IMR-90 (cell line): ENCODE measurements around the gene SERF2. TPM values are rescaled to one million over a fixed set of nuclear protein-coding genes. Genes with fewer than 3 reads are reported as not detected.

Source experiments
- ATAC-seq: fragments of 200-7000 bp; cut with Tn5 transposase; 2 replicates; pipeline ENCODE4 v1.9.1; 2020; ENCODE audit warnings: low read depth, mild to moderate bottlenecking, moderate library complexity
- BruUV-seq: library from RNA; stranded (reverse); fragments of 400-500 nt; replicated peaks from 2 replicates; lab custom pipeline; 2021; lab: Mats Ljungman, UMichigan
- CTCF ChIA-PET: fragments of 300-600 bp; formaldehyde crosslinking; extraction: SDS; loops from one replicate; lab custom pipeline; 2021; ENCODE audit warnings: antibody characterized with exemption; lab: Yijun Ruan, JAX
- POLR2A ChIA-PET: fragments of 300-600 bp; sonication (Branson Sonifier 250); formaldehyde crosslinking; loops from one replicate; lab custom pipeline; 2022; ENCODE audit warnings: antibody characterized with exemption; ENCODE audit not compliant: unreplicated experiment; lab: Charles Lee
- DNase-seq: peaks from one replicate; pipeline ENCODE4 v3.0.0; 2013
- H2AFZ ChIP-seq: replicated peaks from 2 replicates; pipeline ENCODE3; 2013; ENCODE audit warnings: low read length, mild to moderate bottlenecking; ENCODE audit not compliant: poor library complexity
- H2AK5ac ChIP-seq: 2 replicates; pipeline ENCODE4 v1.6.1; 2013; ENCODE audit warnings: low read depth, low read length, inconsistent platforms
- H2AK9ac ChIP-seq: replicated peaks from 2 replicates; pipeline ENCODE3; 2013; ENCODE audit warnings: mild to moderate bottlenecking, low read depth, low read length, moderate library complexity; ENCODE audit not compliant: poor library complexity
- H2BK120ac ChIP-seq: 2 replicates; pipeline ENCODE4 v1.6.1; 2013; ENCODE audit warnings: low read depth, low read length, inconsistent platforms
- H2BK15ac ChIP-seq: 3 replicates; pipeline ENCODE4 v1.6.1; 2013; ENCODE audit warnings: low read depth, low read length, inconsistent platforms
- H2BK20ac ChIP-seq: 2 replicates; pipeline ENCODE4 v1.6.1; 2013; ENCODE audit warnings: low read depth, mild to moderate bottlenecking, inconsistent platforms, low read length, moderate library complexity
- H2BK5ac ChIP-seq: 2 replicates; pipeline ENCODE4 v1.6.1; 2013; ENCODE audit warnings: mild to moderate bottlenecking, low read depth, low read length, inconsistent platforms; ENCODE audit not compliant: poor library complexity, severe bottlenecking
- H3K14ac ChIP-seq: replicated peaks from 2 replicates; pipeline ENCODE4 v1.6.1; 2013; ENCODE audit warnings: low read depth, low read length, inconsistent platforms
- H3K18ac ChIP-seq: 2 replicates; pipeline ENCODE4 v1.6.1; 2013; ENCODE audit warnings: low read depth, low read length, control low read depth
- H3K23ac ChIP-seq: 2 replicates; pipeline ENCODE4 v1.6.1; 2013; ENCODE audit warnings: low read depth, low read length, inconsistent platforms
- H3K27ac ChIP-seq: 2 replicates; pipeline ENCODE4 v1.5.1; 2013; ENCODE audit warnings: mild to moderate bottlenecking, control low read depth, low read length; ENCODE audit not compliant: insufficient read depth
- H3K27me3 ChIP-seq: 2 replicates; pipeline ENCODE4 v1.6.1; 2013; ENCODE audit warnings: low read length; ENCODE audit not compliant: control insufficient read depth, insufficient read depth
- H3K36me3 ChIP-seq: 2 replicates; pipeline ENCODE4 v1.6.1; 2013; ENCODE audit warnings: low read length, mixed read lengths; ENCODE audit not compliant: control insufficient read depth, insufficient read depth
- H3K4ac ChIP-seq: 2 replicates; pipeline ENCODE4 v1.6.1; 2013; ENCODE audit warnings: low read depth, low read length, inconsistent platforms
- H3K4me1 ChIP-seq: 2 replicates; pipeline ENCODE4 v1.6.1; 2013; ENCODE audit warnings: low read length, mixed read lengths; ENCODE audit not compliant: control insufficient read depth, insufficient read depth
- H3K4me2 ChIP-seq: 2 replicates; pipeline ENCODE4 v1.6.1; 2013; ENCODE audit warnings: low read depth, mild to moderate bottlenecking, control low read depth, low read length, moderate library complexity
- H3K4me3 ChIP-seq: 2 replicates; pipeline ENCODE4 v1.5.1; 2013; ENCODE audit warnings: low read depth, mild to moderate bottlenecking, control low read depth, low read length, moderate library complexity; ENCODE audit not compliant: insufficient read depth
- H3K56ac ChIP-seq: 2 replicates; pipeline ENCODE4 v1.6.1; 2013; ENCODE audit warnings: low read length, inconsistent platforms; ENCODE audit not compliant: insufficient read depth; ENCODE audit errors: extremely low read depth
- H3K79me1 ChIP-seq, 2 experiments: 2 replicates each; pipeline ENCODE4 v1.6.1; 2013; ENCODE audit warnings: low read length in 2 of 2, inconsistent platforms in 1 of 2, low read depth in 1 of 2
- H3K9ac ChIP-seq: 2 replicates; pipeline ENCODE4 v1.6.1; 2013; ENCODE audit warnings: low read depth, low read length, control low read depth
- H3K9me1 ChIP-seq: 2 replicates; pipeline ENCODE4 v1.6.1; 2013; ENCODE audit warnings: low read length, inconsistent platforms; ENCODE audit not compliant: insufficient read depth
- H3K9me3 ChIP-seq: 2 replicates; pipeline ENCODE4 v1.6.1; 2013; ENCODE audit warnings: low read length; ENCODE audit not compliant: control insufficient read depth, insufficient read depth
- H4K20me1 ChIP-seq: 2 replicates; pipeline ENCODE4 v1.6.1; 2013; ENCODE audit warnings: low read length, inconsistent platforms; ENCODE audit not compliant: insufficient read depth
- H4K5ac ChIP-seq: 2 replicates; pipeline ENCODE4 v1.6.1; 2013; ENCODE audit warnings: mild to moderate bottlenecking, low read depth, low read length, control low read depth
- H4K8ac ChIP-seq, 2 experiments: 2 replicates each; pipeline ENCODE4 v1.6.1; 2013; ENCODE audit warnings: low read depth in 2 of 2, low read length in 2 of 2, control low read depth in 1 of 2, inconsistent platforms in 1 of 2
- H4K91ac ChIP-seq: 2 replicates; pipeline ENCODE4 v1.6.1; 2013; ENCODE audit warnings: low read depth, low read length, inconsistent platforms; ENCODE audit not compliant: insufficient read depth
- BHLHE40 ChIP-seq: fragments of 150-350 bp; IDR thresholded peaks from 2 replicates; pipeline ENCODE4 v1.6.1; 2016; ENCODE audit warnings: mild to moderate bottlenecking, low read depth, low read length
- CEBPB ChIP-seq: IDR thresholded peaks from 2 replicates; pipeline ENCODE4 v1.6.1; 2012; ENCODE audit warnings: low read depth, low read length, improper control_type of control experiment
- CHD1 ChIP-seq: IDR thresholded peaks from 2 replicates; pipeline ENCODE4 v1.6.1; 2012; ENCODE audit warnings: low read depth, low read length, improper control_type of control experiment
- CTCF ChIP-seq: conservative IDR thresholded peaks from 2 replicates; pipeline ENCODE4 v1.5.1; 2012; ENCODE audit warnings: mild to moderate bottlenecking, low read depth, low read length, improper control_type of control experiment
- ELK1 ChIP-seq: fragments of 150-350 bp; IDR thresholded peaks from 2 replicates; pipeline ENCODE4 v1.6.1; 2016; ENCODE audit warnings: low read depth, mild to moderate bottlenecking, low read length, moderate library complexity, borderline replicate concordance
- FOS ChIP-seq: fragments of 150-350 bp; IDR thresholded peaks from 2 replicates; pipeline ENCODE4 v1.6.1; 2016; ENCODE audit warnings: low read depth, low read length
- MAFK ChIP-seq: IDR thresholded peaks from 2 replicates; pipeline ENCODE4 v1.6.1; 2012; ENCODE audit warnings: low read depth, low read length, improper control_type of control experiment
- MAZ ChIP-seq: IDR thresholded peaks from 2 replicates; pipeline ENCODE4 v1.6.1; 2012; ENCODE audit warnings: low read depth, mild to moderate bottlenecking, low read length, improper control_type of control experiment, moderate library complexity, borderline replicate concordance
- MXI1 ChIP-seq: IDR thresholded peaks from 2 replicates; pipeline ENCODE4 v1.6.1; 2012; ENCODE audit warnings: low read depth, mild to moderate bottlenecking, low read length, moderate library complexity, borderline replicate concordance
- NFE2L2 ChIP-seq: fragments of 150-350 bp; IDR thresholded peaks from 2 replicates; pipeline ENCODE4 v1.6.1; 2016; ENCODE audit warnings: low read depth, mild to moderate bottlenecking, low read length
- POLR2A ChIP-seq: IDR thresholded peaks from 2 replicates; pipeline ENCODE4 v1.6.1; 2012; ENCODE audit warnings: mild to moderate bottlenecking, low read depth, low read length
- RAD21 ChIP-seq: IDR thresholded peaks from 2 replicates; pipeline ENCODE4 v1.6.1; 2012; ENCODE audit warnings: low read length, improper control_type of control experiment
- RCOR1 ChIP-seq: IDR thresholded peaks from 2 replicates; pipeline ENCODE4 v1.6.1; 2012; ENCODE audit warnings: mild to moderate bottlenecking, low read length, improper control_type of control experiment; ENCODE audit not compliant: insufficient replicate concordance
- RFX5 ChIP-seq: IDR thresholded peaks from 2 replicates; pipeline ENCODE4 v1.8.0; 2012; ENCODE audit warnings: low read depth, mild to moderate bottlenecking, low read length, moderate library complexity
- SMC3 ChIP-seq: fragments of 150-350 bp; IDR thresholded peaks from 2 replicates; pipeline ENCODE4 v1.6.1; 2016; ENCODE audit warnings: low read depth, mild to moderate bottlenecking, antibody characterized with exemption, low read length, moderate library complexity
- USF2 ChIP-seq: fragments of 150-350 bp; IDR thresholded peaks from 2 replicates; pipeline ENCODE4 v1.6.1; 2017; ENCODE audit warnings: mild to moderate bottlenecking, antibody characterized with exemption, low read length, low read depth
- WGBS, 2 experiments: methylation state at CpG; one replicate each; pipeline versions ENCODE4 v1.1.5 to v1.1.7; 2013; ENCODE audit warnings: missing lambda C conversion rate in 2 of 2; ENCODE audit not compliant: insufficient read length in 1 of 2; ENCODE audit errors: extremely low coverage in 2 of 2; 5-methylcytosine and 5-hydroxymethylcytosine counted together
- dilution Hi-C: fragments of 300-500 bp; cut with HindIII; formaldehyde crosslinking; loops from one replicate; pipeline ENCODE4 v1.14.3; 2018; ENCODE audit warnings: low sequenced_read_pairs; ENCODE audit not compliant: unreplicated experiment
- in situ Hi-C: fragments of 300-500 bp; cut with MboI; formaldehyde crosslinking; loops from 3 replicates; pipeline ENCODE4 v1.14.3; 2019; ENCODE audit warnings: low sequenced_read_pairs, inconsistent platforms, mixed read lengths
- intact Hi-C: fragments of 100-400 bp; cut with micrococcal nuclease; formaldehyde crosslinking; loops from 2 replicates; pipeline ENCODE4 v1.10.0; 2022
- polyA plus RNA-seq, 3 experiments: library from polyadenylated mRNA; depleted of rRNA; stranded (reverse); fragments of >200 nt; gene quantifications; 2 replicates each; pipeline ENCODE4 v1.2.3, GENCODE V29; 2012; ENCODE audit warnings: low replicate concordance in 1 of 3
- total RNA-seq: library from RNA; depleted of rRNA; stranded (reverse); fragments of >200 nt; gene quantifications from 2 replicates; pipeline ENCODE4 v1.2.3, GENCODE V29; 2012

SERF2 gene
- total and polyA plus RNA-seq, 2 of the 4 experiments (the other 2 are of a cell fraction) = 526 to 2,187 TPM

GRCh38 chr15:43796566-43796965 lies 4.4 kb downstream of the SERF2 start:
- Histone ChIP-seq H3K36me3 (peaks cover 56% of the 10 kb centered on the region), H2AFZ (no peak overlapping the region), H3K27me3 (no peaks in the 10 kb centered on the region), H2BK120ac (no peak overlapping the region), H3K9me3 (no peaks in the 10 kb centered on the region), H3K4me2 (no peak overlapping the region), H4K91ac (no peak overlapping the region), H3K4me1 (peaks cover 24% of the 10 kb centered on the region), H2BK20ac (no peak overlapping the region), H3K4me3 (no peak overlapping the region), H3K56ac (no peak overlapping the region), H2AK5ac (no peak overlapping the region), H3K18ac (no peak overlapping the region), H3K79me1 (peaks cover 31 to 85% of the 10 kb centered on the region in 2 experiments), H4K5ac (no peak overlapping the region; the same call in 1 of the 2 replicates), H3K23ac (peak overlapping the region; percentile 1; the same call in 1 of the 2 replicates), H3K9ac (no peak overlapping the region), H2BK5ac (peak overlapping the region; percentile 16), H2AK9ac (no peak overlapping the region), H4K20me1 (peaks cover 47% of the 10 kb centered on the region), H3K9me1 (peaks cover 32% of the 10 kb centered on the region), H3K14ac (no peak overlapping the region), H3K27ac (peak overlapping the region; percentile 13; the same call in 1 of the 2 replicates), H4K8ac (no peak overlapping the region), H2BK15ac (no peak overlapping the region), H3K4ac (no peak overlapping the region)
- dilution Hi-C loops (no loop called here), in situ Hi-C loops (no loop called here), intact Hi-C loops (no loop called here)
- no CpG with 5 or more reads among the region's 3 CpGs for WGBS, 2 experiments
- no peak for DNase-seq
- ATAC-seq = no peak
- ChIA-PET POLR2A (no interaction called here), CTCF (no interaction called here)
- TF ChIP-seq BHLHE40 (no peak), RCOR1 (no peak), MAFK (no peak), RAD21 (no peak), NFE2L2 (no peak), SMC3 (no peak), RFX5 (no peak), CHD1 (no peak), USF2 (no peak), MXI1 (no peak), CTCF (no peak), MAZ (no peak), POLR2A (no peak), ELK1 (no peak), FOS (no peak), CEBPB (no peak)
- no TSS peak for BruUV-seq
